OCI-LY7 (cell line): ENCODE results near the gene PELI2. TPM values are rescaled to one million over a fixed set of nuclear protein-coding genes. Genes with fewer than 3 reads are reported as not detected.

Experiments used
- BruUV-seq: library from RNA; stranded (reverse); fragments of 400-500 nt; replicated peaks from 2 replicates; lab custom pipeline; 2021; lab: Mats Ljungman, UMichigan
- CTCF ChIA-PET: fragments of 300-600 bp; sonication (Branson Sonifier 250); formaldehyde crosslinking; loops from one replicate; lab custom pipeline; 2022; ENCODE audit warnings: antibody characterized with exemption; ENCODE audit not compliant: unreplicated experiment; lab: Charles Lee
- POLR2A ChIA-PET: fragments of 300-600 bp; sonication (Branson Sonifier 250); formaldehyde crosslinking; loops from one replicate; lab custom pipeline; 2022; ENCODE audit warnings: antibody characterized with exemption; lab: Charles Lee
- DNase-seq: peaks from one replicate; pipeline ENCODE4 v3.0.0-alpha.2; 2015; ENCODE audit warnings: low spot score
- H2AFZ ChIP-seq: fragments of 200-600 bp; sonication (generic), shearing (Covaris generic); 2 replicates; pipeline ENCODE4 v1.6.1; 2014; ENCODE audit warnings: mild to moderate bottlenecking, antibody characterized with exemption, low read length, moderate library complexity
- H3K27ac ChIP-seq: fragments of 200-600 bp; sonication (generic); 2 replicates; pipeline ENCODE4 v1.5.1; 2014; ENCODE audit warnings: mixed run types, low read depth, mild to moderate bottlenecking, moderate library complexity, low read length, inconsistent platforms; ENCODE audit not compliant: poor library complexity, severe bottlenecking
- H3K36me3 ChIP-seq: fragments of 200-600 bp; sonication (generic); 2 replicates; pipeline ENCODE4 v1.6.1; 2014; ENCODE audit warnings: mild to moderate bottlenecking, antibody characterized with exemption, low read length, moderate library complexity, mixed read lengths; ENCODE audit not compliant: insufficient read depth
- H3K4me1 ChIP-seq: fragments of 200-600 bp; sonication (generic); 2 replicates; pipeline ENCODE4 v1.5.1; 2014; ENCODE audit warnings: mild to moderate bottlenecking, low read length; ENCODE audit not compliant: insufficient read depth, poor library complexity, severe bottlenecking
- H3K4me2 ChIP-seq: fragments of 200-600 bp; sonication (generic); 2 replicates; pipeline ENCODE4 v1.6.1; 2014; ENCODE audit warnings: mild to moderate bottlenecking, low read length
- H3K4me3 ChIP-seq: fragments of 200-600 bp; sonication (generic); 2 replicates; pipeline ENCODE4 v1.5.1; 2014; ENCODE audit warnings: mild to moderate bottlenecking, low read depth, low read length; ENCODE audit not compliant: poor library complexity, severe bottlenecking
- H3K79me2 ChIP-seq: fragments of 200-600 bp; sonication (generic); 2 replicates; pipeline ENCODE4 v1.6.1; 2016; ENCODE audit warnings: low read depth, mild to moderate bottlenecking, low read length, moderate library complexity, mixed read lengths; ENCODE audit not compliant: insufficient read depth
- H3K9me2 ChIP-seq: fragments of 200-600 bp; sonication (generic); 2 replicates; pipeline ENCODE4 v1.6.1; 2016; ENCODE audit warnings: mild to moderate bottlenecking, low read length, mixed read lengths; ENCODE audit not compliant: insufficient read depth
- H3K9me3 ChIP-seq: fragments of 200-600 bp; sonication (generic); 2 replicates; pipeline ENCODE4 v1.6.1; 2014; ENCODE audit warnings: mild to moderate bottlenecking, mixed run types, low read length, mixed read lengths
- H4K20me1 ChIP-seq: fragments of 200-600 bp; sonication (generic); 2 replicates; pipeline ENCODE4 v1.6.1; 2014; ENCODE audit warnings: mild to moderate bottlenecking, antibody characterized with exemption, low read length, moderate library complexity, mixed read lengths; ENCODE audit not compliant: insufficient read depth
- CTCF ChIP-seq: fragments of 200-600 bp; sonication (generic); conservative IDR thresholded peaks from 2 replicates; pipeline ENCODE4 v1.5.1; 2014; ENCODE audit warnings: mild to moderate bottlenecking, antibody characterized with exemption, low read length, moderate library complexity, mixed read lengths
- EZH2phosphoT487 ChIP-seq: fragments of 200-600 bp; sonication (generic); IDR thresholded peaks from 2 replicates; pipeline ENCODE4 v1.6.1; 2018; ENCODE audit warnings: low read depth, borderline replicate concordance, mild to moderate bottlenecking, mixed run types, antibody characterized with exemption, low read length, moderate library complexity, mixed read lengths
- intact Hi-C: fragments of 100-400 bp; cut with micrococcal nuclease; formaldehyde crosslinking; loops from one replicate; pipeline ENCODE4 v1.10.0; 2022; ENCODE audit not compliant: unreplicated experiment
- total RNA-seq, 2 experiments: library from RNA; depleted of rRNA in 1 of 2; stranded (reverse); fragments of >200 nt in 1 of 2; shearing (Covaris generic) in 1 of 2; gene quantifications; 2 replicates each; pipeline ENCODE4 v1.2.3, GENCODE V29; 2014 to 2022

Gene PELI2
- total RNA-seq, 2 experiments from 2014 or later, result 2.8 to 3.8 TPM

GRCh38 chr14:56241461-56241860 lies 123.2 kb downstream of the PELI2 start:
- no peaks in the 10 kb centered on the region for H3K4me1 ChIP-seq
- H3K79me2 ChIP-seq, result no peaks in the 10 kb centered on the region
- no peaks in the 10 kb centered on the region for H3K36me3 ChIP-seq
- H2AFZ ChIP-seq, result no peak overlapping the region
- no TSS peak for BruUV-seq
- no peak for DNase-seq
- no peaks in the 10 kb centered on the region for H3K9me3 ChIP-seq
- intact Hi-C loops, result no loop called here
- TF ChIP-seq CTCF (no peak), EZH2phosphoT487 (no peak)
- no peak overlapping the region for H3K27ac ChIP-seq
- ChIA-PET POLR2A (interaction anchor here (0.8 kb wide), 1 partner anchor 617 kb away, joined by 3 read pairs; no protein-coding TSS in a partner anchor), CTCF (no interaction called here)
- H3K4me3 ChIP-seq, result no peak overlapping the region
- no peak overlapping the region for H3K4me2 ChIP-seq
- H4K20me1 ChIP-seq, result no peaks in the 10 kb centered on the region
- no peaks in the 10 kb centered on the region for H3K9me2 ChIP-seq

GRCh38 chr14:56243110-56243509 lies 124.9 kb downstream of the PELI2 start:
- CTCF ChIA-PET, result no interaction called here

More at GRCh38 chr14:56243110-56243509, 124.9 kb downstream of the PELI2 start:
- H4K20me1 ChIP-seq, result no peaks in the 10 kb centered on the region
- no peaks in the 10 kb centered on the region for H3K9me3 ChIP-seq
- H3K4me3 ChIP-seq, result no peak overlapping the region
- DNase-seq, result no peak
- POLR2A ChIA-PET, result no interaction called here
- no peaks in the 10 kb centered on the region for H3K4me1 ChIP-seq
- H3K9me2 ChIP-seq, result no peaks in the 10 kb centered on the region
- no peak overlapping the region for H3K27ac ChIP-seq
- BruUV-seq, result no TSS peak
- intact Hi-C loops, result no loop called here
- no peaks in the 10 kb centered on the region for H3K79me2 ChIP-seq
- TF ChIP-seq CTCF, result no peak
- no peaks in the 10 kb centered on the region for H3K36me3 ChIP-seq
- no peak overlapping the region for H3K4me2 ChIP-seq
- H2AFZ ChIP-seq, result no peak overlapping the region
